ENCODE data around the gene PTH1R.

The PTH1R gene

GRCh38 chr3:46884427-46884826 lies 6.9 kb downstream of the PTH1R start:
- no peak for DNase-seq

GRCh38 chr3:46884929-46885328 lies 7.4 kb downstream of the PTH1R start:
- DNase-seq, result no peak

GRCh38 chr3:46885612-46886011 lies 8.1 kb downstream of the PTH1R start:
- DNase-seq, result no peak

- no peak for DNase-seq
Measured at GRCh38 chr3:46887980-46888494, 10.5 kb downstream of the PTH1R start.

- DNase-seq, result no peak
Measured at GRCh38 chr3:46888705-46889104, 11.2 kb downstream of the PTH1R start.

GRCh38 chr3:46889381-46890110 lies 12.0 kb downstream of the PTH1R start:
- no peak for DNase-seq

GRCh38 chr3:46890132-46890531 lies 12.6 kb downstream of the PTH1R start:
- no peak for DNase-seq

- no peak for DNase-seq
Measured at GRCh38 chr3:46891132-46891531, 13.6 kb downstream of the PTH1R start.

- DNase-seq, result no peak
Measured at GRCh38 chr3:46892285-46893145, 15.0 kb downstream of the PTH1R start.

GRCh38 chr3:46893146-46893748 lies 15.7 kb downstream of the PTH1R start:
- no peak for DNase-seq

- DNase-seq, result no peak
Measured at GRCh38 chr3:46893763-46894162, 16.2 kb downstream of the PTH1R start.

GRCh38 chr3:46894256-46894655 lies 16.7 kb downstream of the PTH1R start:
- no peak for DNase-seq

- no peak for DNase-seq
Measured at GRCh38 chr3:46895204-46895660, 17.7 kb downstream of the PTH1R start.

- DNase-seq, result no peak
Measured at GRCh38 chr3:46895761-46896160, 18.2 kb downstream of the PTH1R start.

GRCh38 chr3:46896386-46896785 lies 18.9 kb downstream of the PTH1R start:
- no peak for DNase-seq

- DNase-seq, result no peak
Measured at GRCh38 chr3:46897031-46897430, 19.5 kb downstream of the PTH1R start.

GRCh38 chr3:46897829-46898320 lies 20.4 kb downstream of the PTH1R start:
- DNase-seq, result no peak

GRCh38 chr3:46898321-46899150 lies 21.0 kb downstream of the PTH1R start:
- DNase-seq, result no peak

- no peak for DNase-seq
Measured at GRCh38 chr3:46899151-46900006, 21.9 kb downstream of the PTH1R start.

GRCh38 chr3:46900007-46900292 lies 22.4 kb downstream of the PTH1R start:
- DNase-seq, result no peak

GRCh38 chr3:46900356-46900755 lies 22.8 kb downstream of the PTH1R start:
- DNase-seq, result no peak

GRCh38 chr3:46901061-46901460 lies 23.5 kb downstream of the PTH1R start:
- no peak for DNase-seq
